GM18519 (cell line): ENCODE results near the gene COP1.

Experiments used
- ATAC-seq: cut with Tn5 transposase; IDR thresholded peaks from one replicate; pipeline ENCODE4 v1.9.1; 2021; ENCODE audit warnings: mild to moderate bottlenecking, moderate library complexity; ENCODE audit not compliant: unreplicated experiment, low FRiP score

The COP1 gene

DNA sequence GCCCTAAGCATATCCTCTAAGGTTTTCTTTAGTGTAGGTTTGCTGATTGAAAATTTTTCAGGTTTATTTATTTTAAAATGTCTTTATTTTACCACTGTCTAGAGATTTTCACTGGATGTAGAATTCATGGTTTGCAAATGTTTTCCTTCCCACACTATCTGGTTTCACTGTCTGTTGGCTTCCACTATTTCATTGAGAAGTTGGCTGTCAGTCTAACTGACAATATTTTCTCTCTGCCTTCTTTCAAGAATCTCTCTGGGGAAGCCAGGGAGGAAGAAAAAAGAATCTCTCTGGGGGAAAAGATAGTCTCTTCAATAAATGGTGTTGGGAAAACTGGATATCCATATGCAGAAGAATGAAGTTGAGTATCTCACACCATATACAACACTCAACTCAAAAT is 226.0 kb downstream of the COP1 start:
- no peak for ATAC-seq

DNA sequence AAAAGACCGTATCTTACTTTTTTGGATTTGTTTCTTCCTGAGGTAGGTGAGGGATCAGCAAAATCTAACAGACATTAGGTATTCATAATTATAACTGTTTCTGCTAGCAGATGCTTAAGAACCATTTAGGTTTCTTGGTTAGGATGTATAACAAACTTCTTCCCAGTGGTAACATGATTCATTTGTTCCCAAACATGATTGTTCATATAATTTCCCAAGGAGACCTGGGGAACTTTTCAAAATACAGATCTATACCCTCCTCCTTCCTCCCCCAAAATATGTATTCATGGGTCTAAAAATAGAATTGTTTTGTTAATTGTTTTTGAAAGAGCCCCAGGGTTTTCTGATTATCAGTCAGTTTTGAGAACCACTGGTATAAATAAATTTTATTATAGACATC is 228.2 kb downstream of the COP1 start:
- ATAC-seq: no peak

GRCh38 chr1:175978476-175978875 is 228.6 kb downstream of the COP1 start:
- no peak for ATAC-seq

DNA sequence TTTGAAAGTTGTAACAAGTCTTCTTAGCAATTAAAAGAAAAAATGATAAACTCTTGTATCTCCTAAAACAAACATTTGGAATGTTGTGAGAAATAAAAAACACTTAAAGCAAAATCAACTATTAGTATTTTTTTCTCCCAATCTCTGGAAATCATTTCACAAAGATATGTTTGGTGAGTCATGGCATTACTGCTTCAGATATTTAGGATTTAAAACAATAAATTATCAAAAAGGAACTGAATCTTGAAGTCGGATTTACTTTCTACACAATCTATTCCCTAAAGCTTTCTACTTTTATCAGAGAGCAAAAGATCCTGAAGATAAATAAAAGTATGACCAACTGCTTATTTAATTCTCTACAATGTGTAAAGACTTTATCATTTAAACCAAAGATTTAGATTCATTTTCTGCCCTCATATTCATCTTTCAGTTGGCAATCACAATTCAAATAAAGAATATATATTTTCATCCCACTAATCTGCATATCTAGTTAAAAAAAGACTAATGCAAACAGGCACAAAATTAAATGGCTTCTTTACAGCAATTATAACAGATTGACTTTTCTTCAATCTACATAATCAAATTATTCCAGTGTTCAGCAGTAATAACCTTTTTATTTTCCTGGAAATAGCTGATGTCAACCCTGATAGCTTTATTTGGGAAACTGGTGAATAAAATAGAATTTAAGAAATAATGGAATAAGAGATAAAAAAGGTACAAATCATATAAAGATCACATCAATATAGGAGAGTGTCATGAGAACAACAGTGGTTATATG is 230.0 kb downstream of the COP1 start:
- ATAC-seq: no peak

DNA sequence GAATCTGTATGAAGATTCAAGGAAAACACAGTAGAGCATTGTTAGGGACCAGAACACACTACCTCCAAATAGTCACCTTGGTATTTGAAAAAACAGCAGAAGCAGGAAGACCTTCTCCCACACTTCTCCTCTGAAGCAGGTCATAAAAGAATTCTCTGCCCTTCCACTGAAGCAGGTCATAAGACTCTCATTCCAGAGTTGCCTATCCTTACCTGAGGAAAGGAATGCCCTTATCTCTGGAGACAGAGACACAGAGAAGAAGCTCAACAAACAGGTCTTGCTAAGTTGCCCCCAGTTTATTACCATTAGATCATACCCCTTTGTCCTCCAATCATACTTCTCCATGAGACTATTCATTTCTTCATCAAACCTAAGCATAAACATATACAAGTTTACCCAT is 237.9 kb downstream of the COP1 start:
- ATAC-seq: no peak

GRCh38 chr1:175968486-175969172 is 238.5 kb downstream of the COP1 start:
- ATAC-seq: no peak

- no peak for ATAC-seq
Measured at GRCh38 chr1:175963740-175964139, 243.3 kb downstream of the COP1 start.

GRCh38 chr1:175960169-175960568 is 246.9 kb downstream of the COP1 start:
- no peak for ATAC-seq

DNA sequence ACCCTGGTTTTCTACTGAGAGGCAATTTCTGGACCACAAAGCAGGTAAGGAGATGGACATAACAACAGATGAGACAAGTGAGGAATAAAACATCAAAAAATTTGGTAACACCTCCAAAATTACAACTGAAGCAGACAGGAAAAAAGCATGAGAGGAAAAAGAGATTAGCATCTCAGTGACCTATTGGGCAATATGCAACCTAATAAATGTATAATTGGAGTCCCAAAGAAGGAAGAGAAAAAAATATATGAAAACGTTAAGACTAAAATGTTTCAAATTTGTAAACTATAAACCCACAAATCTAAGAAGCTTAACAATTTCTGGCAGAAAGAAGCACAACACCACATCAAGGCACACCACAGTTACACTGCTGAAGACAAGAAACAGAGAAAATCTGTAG is 255.5 kb downstream of the COP1 start:
- ATAC-seq: no peak

GRCh38 chr1:175947771-175948170 is 259.3 kb downstream of the COP1 start:
- ATAC-seq: no peak

- no peak for ATAC-seq
Measured at GRCh38 chr1:175944591-175944990, 262.5 kb downstream of the COP1 start.

GRCh38 chr1:175941164-175941563 is 265.9 kb downstream of the COP1 start:
- ATAC-seq: no peak

- ATAC-seq: no peak
Measured at GRCh38 chr1:175936736-175937135, 270.4 kb downstream of the COP1 start.

DNA sequence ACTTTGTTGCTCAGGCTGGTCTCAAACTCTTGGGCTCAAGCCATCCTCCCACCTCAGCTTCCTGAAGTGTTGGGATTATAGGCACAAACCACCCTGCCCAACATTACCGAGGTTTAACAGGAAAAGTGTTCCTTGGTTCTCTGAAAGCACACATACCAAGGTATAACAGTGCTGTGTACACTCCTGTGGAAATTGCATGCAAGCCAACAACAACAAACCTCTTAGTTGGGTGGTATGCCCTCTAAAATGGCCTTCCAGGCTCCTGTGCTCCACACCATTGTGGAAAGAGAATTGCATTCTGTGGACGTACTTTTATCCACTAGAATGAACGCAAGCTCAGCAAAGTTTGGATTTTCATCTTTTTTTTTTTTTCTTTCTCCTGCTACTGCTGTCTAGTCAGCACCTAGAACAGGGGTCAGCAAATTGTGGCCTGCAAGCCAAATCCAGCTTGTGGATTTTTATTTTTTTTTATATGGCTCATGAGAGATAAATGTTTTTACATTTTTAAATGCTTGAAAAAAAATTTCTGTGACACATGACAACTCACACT is 271.4 kb downstream of the COP1 start:
- ATAC-seq: no peak

GRCh38 chr1:175935166-175935565 is 271.9 kb downstream of the COP1 start:
- no peak for ATAC-seq

GRCh38 chr1:175933801-175934200 is 273.3 kb downstream of the COP1 start:
- no peak for ATAC-seq

DNA sequence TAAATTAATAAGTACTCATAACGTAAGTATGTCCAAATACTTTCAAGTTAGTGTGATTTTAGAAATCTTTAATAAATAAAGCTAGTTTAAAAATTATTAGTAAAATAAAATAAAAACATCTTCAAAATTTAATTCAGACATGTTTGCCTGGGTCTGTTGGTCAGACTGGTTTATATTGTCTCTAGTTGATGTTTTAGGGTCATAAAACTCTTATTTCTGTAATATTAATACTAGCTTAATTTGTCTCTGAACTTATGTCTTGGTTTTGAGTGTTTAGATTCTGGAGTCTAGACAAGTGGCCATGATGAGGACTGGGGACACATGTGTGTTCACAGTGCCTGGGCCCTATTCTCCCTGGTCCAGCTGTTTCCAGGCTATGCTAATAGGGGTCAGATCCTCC is 279.1 kb downstream of the COP1 start:
- no peak for ATAC-seq

DNA sequence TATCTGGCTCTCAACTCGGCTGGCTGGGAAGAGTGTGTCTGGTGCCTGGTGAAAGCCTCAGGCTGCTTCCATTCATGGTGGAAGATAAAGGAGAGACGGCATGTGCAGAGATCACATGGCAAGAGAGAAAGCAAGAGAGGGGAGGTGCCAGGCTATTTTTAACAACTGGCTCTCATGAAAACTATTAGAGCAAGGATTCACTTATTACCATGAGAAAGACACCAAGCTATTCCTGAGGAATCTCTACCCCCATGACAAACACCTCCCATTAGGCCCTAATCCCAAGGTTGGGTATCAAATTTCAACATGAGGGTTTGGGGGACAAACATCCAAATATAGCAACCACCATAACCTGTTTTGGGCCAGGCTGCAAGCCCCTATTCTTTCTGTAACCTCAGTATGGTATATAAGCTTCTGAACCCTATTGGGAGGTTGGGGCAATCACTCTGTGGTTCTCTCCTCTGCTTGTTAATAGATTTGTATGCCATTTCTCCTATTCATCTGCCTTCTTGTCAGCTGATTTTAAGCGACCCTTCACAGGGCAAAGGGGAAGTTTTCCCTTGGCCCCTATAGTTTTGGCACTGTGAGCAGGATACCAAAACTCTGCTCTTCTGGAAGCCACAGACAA is 284.7 kb downstream of the COP1 start:
- ATAC-seq: no peak

- no peak for ATAC-seq
Measured at GRCh38 chr1:175920381-175920780, 286.7 kb downstream of the COP1 start.

DNA sequence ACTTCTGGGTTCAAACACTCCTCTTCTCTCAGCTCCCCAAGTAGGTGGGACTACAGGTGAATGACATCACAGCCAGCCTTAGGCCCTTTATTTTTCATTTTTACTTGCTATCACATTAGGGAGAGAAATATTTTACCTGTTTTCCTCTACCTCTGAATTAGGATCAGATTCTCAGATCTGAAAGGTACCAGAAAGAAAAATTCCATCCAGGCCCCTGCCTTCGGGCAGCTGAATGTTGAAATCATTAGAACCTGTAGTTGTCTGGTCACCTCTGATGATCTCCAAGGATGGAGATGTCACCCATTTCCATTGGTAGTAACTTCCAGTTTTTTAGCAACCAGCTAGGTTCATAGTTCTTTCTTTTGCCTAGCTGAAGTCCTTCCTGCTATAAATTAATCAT is 288.1 kb downstream of the COP1 start:
- no peak for ATAC-seq

DNA sequence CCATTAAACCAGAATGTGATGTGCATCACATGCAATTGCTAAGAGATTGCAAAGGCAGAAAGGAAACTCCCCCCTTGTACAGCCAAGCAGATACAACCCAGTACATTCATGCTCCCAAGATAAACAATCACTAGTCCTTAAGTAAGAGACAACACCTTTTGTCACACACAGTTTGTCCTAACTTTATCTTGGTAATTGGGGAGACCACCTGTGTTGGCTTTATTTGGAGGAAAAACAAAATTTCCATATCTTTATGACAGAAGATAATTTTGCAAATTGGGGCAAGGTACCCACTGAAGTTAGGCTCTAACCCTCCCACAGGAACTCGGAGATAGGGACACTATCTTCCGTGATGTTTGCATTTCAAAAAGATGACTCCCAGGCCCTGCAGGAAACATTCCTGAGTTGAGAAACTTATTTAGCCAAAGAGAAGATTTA is 288.7 kb downstream of the COP1 start:
- ATAC-seq: no peak
